Endothelial cell (in vitro differentiated cells): ENCODE data around the gene DGCR6. TPM values are rescaled to one million over a fixed set of nuclear protein-coding genes. Genes with fewer than 3 reads are reported as not detected.

Experiments
- total RNA-seq: library from RNA; stranded (reverse); fragmentation: NEBNext Ultra II Directional; extraction: Animal tissue kit (Norgen Biotek cat#: 25700); gene quantifications from one replicate; pipeline ENCODE4 v1.2.1, GENCODE V29; 2021; ENCODE audit not compliant: unreplicated experiment

Gene DGCR6
- total RNA-seq, 1 donor from 2014 or later: 1.1 TPM

Other genes starting within 250 kb of the DGCR6 start
- 1.8 TPM for gene PRODH, start 30.0 kb downstream of the DGCR6 start, total RNA-seq
- gene DGCR2, start 216.1 kb downstream of the DGCR6 start, total RNA-seq: 46.7 TPM
- not detected for gene TSSK2, start 225.0 kb downstream of the DGCR6 start, total RNA-seq
- gene ESS2, start 238.3 kb downstream of the DGCR6 start, total RNA-seq: 19.1 TPM
- gene GSC2, start 244.0 kb downstream of the DGCR6 start, total RNA-seq: not detected